ENCODE data around the gene CRAT.
A peak's percentile ranks its signal among the peaks of the same experiment; 100 is the strongest.
"Not testable (repeated sequence)": the region's sequence is repeated elsewhere in the genome, so short reads cannot be mapped to it uniquely, and the experiment has no call there.

Gene CRAT

GRCh38 chr9:129138144-129138462 is 27.5 kb upstream of the CRAT start:
- DNase-seq: no peak

GRCh38 chr9:129137292-129138143 is 26.9 kb upstream of the CRAT start:
- no peak for DNase-seq

DNA sequence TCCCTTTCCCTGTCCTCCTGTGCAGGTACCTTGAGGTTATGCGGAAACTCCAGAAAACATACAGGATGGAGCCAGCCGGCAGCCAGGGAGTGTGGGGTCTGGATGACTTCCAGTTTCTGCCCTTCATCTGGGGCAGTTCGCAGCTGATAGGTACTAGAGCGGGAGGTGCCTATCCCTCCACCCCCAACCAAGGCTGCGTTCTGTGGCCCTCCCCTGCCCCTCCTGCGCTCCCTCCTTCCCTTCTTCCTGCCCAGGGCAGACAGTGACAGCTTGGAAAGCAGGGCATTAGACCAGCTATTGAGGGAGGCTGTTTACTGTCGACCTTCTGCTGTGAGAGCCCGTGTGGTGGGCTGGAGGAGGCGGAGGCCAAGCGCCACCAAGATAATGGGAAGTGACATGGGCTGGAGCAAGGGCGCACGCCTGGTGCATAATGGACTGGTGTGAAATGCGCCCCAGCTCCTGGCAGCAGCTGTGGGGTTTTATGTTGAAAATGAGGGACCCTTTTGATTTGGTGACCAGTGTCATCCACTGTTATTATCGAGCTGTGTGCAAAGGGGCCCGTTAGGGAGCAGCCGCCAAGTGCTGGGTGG is 25.9 kb upstream of the CRAT start:
- no peak for DNase-seq

DNA sequence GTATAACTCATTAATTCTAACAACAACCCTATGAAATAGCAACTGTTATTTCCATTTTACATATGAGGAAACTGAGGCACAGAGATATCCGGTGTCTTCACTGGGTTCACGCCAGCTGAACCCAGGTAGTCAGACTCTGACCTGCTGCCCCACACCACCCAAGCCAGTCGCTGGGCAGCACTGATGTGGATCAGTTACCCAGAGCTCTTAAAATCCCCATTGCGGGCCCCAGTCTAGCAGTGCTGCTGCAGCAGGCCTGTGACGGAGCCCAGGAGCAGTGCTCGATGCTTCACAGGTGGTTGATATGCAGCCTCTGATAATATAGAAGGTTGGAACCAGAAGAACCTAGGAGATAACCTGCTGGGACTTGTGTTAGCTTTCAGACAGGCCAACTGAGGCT is 24.9 kb upstream of the CRAT start:
- DNase-seq: no peak

DNA sequence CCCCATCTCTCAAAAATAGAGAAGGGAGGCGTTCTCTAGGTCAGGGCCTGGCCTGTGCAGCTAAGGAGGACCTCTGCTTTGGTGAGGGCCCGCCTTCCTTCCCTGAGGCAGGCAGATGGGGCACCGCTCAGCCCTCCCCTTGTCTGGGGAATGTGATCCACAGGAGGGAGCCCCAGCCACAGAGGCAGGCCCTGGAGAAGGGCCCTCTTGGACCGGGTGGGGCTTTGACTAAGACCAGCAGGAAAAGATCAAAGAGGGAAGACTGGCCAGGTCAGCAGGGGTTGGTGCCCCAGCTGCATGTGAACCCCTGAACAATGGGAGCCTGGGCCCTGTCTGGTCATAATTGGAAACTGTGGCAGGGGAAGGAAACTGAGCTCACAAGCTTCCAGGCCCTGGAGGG is 22.5 kb upstream of the CRAT start:
- no peak for DNase-seq

- peak; percentile 40 for DNase-seq
Measured at GRCh38 chr9:129131300-129132145, 20.9 kb upstream of the CRAT start.

GRCh38 chr9:129130791-129131190 is 20.2 kb upstream of the CRAT start:
- no peak for DNase-seq

GRCh38 chr9:129130271-129130670 is 19.7 kb upstream of the CRAT start:
- DNase-seq: not testable (repeated sequence)

GRCh38 chr9:129128689-129129088 is 18.1 kb upstream of the CRAT start:
- DNase-seq: no peak

GRCh38 chr9:129126749-129127618 is 16.4 kb upstream of the CRAT start:
- no peak for DNase-seq

GRCh38 chr9:129125478-129125877 is 14.9 kb upstream of the CRAT start:
- no peak for DNase-seq

- DNase-seq: no peak
Measured at GRCh38 chr9:129124506-129125069, 14.0 kb upstream of the CRAT start.

DNA sequence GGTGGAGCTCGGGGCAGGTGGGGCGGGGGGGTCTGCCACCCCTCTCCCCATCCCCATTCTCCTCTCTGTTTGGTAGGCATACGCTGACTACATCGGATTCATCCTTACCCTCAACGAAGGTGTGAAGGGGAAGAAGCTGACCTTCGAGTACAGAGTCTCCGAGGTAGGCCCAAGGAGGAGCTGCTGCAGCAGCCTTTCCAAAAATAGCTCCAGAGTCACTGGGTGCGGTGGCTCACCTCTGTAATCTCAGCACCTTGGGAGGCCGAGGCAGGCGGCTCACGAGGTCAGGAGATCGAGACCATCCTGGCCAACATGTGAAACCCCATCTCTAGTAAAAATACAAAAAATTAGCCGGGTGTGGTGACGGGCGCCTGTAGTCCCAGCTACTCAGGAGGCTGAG is 12.4 kb upstream of the CRAT start:
- DNase-seq: not testable (repeated sequence)

GRCh38 chr9:129122133-129122532 is 11.5 kb upstream of the CRAT start:
- DNase-seq: no peak

GRCh38 chr9:129121483-129121882 is 10.9 kb upstream of the CRAT start:
- DNase-seq: no peak

DNA sequence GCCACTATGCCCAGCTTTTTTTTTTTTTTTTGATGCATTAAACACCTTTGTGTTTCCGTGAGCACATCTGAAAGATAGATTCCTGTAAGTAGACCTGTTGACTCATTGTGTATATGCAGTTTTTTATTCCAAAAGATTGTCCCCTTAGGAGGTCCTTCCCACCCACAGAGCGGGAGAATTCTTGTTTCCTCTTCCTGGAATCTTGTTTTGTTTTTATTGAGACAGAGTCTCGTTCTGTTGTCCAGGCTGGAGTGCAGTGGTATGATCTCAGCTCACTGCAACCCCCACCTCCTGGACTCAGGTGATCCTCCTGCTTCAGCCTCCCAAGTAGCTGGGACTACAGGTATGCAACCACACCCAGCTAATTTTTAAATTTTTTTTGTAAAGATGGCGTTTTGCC is 8.2 kb upstream of the CRAT start:
- no peak for DNase-seq

DNA sequence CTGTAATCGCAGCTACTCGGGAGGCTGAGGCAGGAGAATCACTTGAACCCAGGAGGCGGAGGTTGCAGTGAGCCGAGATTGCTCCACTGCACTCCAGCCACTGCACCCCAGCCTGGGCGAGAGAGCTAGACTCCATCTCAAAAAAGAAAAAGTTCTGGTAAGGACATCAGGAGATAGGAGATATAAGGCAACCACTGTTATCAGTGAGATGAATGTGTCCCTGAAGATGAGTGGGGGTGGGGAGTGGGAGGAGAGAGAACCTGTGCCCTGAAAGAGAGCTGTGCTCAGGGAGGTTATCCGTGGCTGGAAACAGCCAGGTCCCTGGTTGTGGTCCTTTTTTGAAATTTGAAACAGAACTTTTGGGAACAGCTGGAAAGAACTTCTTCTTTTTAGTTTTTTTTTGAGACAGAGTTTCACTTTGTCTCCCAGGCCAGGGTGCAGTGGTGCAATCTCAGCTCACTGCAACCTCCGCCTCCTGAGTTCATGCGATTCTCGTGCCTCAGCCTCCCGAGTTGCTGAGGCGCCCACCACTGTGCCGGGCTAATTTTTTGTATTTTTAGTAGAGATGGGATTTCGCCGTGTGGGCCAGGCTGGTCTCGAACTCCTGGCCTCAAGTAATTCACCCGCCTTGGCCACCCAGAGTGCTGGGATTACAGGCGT is 3.2 kb upstream of the CRAT start:
- DNase-seq: no peak

- not testable (repeated sequence) for DNase-seq
Measured at GRCh38 chr9:129112526-129112925, 1.9 kb upstream of the CRAT start.

DNA sequence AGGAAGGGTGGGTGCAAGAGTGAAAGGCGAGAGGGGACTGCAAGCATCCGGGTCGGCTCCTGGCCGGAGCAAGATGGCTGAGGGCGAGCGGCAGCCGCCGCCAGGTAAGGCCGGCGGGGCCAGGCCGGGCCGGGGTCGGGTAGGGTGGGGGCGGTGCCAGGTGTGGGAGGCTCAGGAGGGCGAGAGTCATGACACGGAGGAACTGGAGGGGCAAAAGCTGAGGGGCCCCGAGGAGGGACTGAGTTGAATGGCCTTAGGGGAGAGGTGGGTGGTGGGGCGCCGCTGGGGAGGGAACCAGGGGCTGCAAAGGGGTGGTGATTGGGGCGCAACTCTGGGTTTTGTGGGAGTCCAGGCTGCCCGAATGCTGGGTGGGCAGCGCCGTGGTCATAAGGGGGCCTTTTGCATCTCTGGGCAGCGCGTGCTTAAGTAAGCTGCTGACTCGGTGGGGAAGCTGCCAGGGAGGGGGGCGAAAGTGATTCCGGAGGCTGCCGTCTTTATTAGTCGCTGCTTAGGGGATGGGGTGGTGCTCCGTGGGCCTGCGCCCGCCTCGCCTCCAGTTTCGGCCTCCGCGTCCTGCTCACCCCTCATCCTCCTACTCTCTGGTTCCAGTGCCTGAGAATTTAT is 1.0 kb upstream of the CRAT start:
- peak; percentile 55 for DNase-seq

- DNase-seq: no peak
Measured at GRCh38 chr9:129109952-129110739, 447 bp downstream of the CRAT start.

- no peak for DNase-seq
Measured at GRCh38 chr9:129109537-129109903, 1.1 kb downstream of the CRAT start.

Data from NCI-H774 (cell line).